Measurements from ENCODE around the gene DESI1. TPM values are rescaled to one million over a fixed set of nuclear protein-coding genes. Genes with fewer than 3 reads are reported as not detected.

Gene DESI1
- total and polyA plus RNA-seq, 2 of the 13 experiments (the other 11 are each of a cell fraction or from before 2014, with no cell fraction given) = 21.6 to 29.2 TPM

GRCh38 chr22:41621099-41621910, 462 bp upstream of the DESI1 start, which contains the start of gene XRCC6 (continued):
- no peak for TF ChIP-seq FOXP4 (CRISPR knock-in tag; IDR thresholded peaks at IDR 0.05)
- TF ChIP-seq IRF9 (CRISPR knock-in tag; IDR thresholded peaks at IDR 0.05; ENCODE audit: borderline replicate concordance) = peak; percentile 93
- no peak; the same call in 1 of the 2 replicates for TF ChIP-seq ZNF563 (CRISPR knock-in tag; IDR thresholded peaks at IDR 0.05)
- peak; percentile 47 to 77; a peak in 1 of 4 replicates for TF ChIP-seq KLF16 (CRISPR knock-in tag; IDR thresholded peaks at IDR 0.05)
- no peak for TF ChIP-seq FOSL1 (CRISPR knock-in tag; IDR thresholded peaks at IDR 0.05; ENCODE audit: borderline replicate concordance)
- no peak for TF ChIP-seq PHF21A (CRISPR knock-in tag; IDR thresholded peaks at IDR 0.05)
- no peak for TF ChIP-seq SKIL (CRISPR knock-in tag; IDR thresholded peaks at IDR 0.05; ENCODE audit: borderline replicate concordance)
- TF ChIP-seq ZNF205 (CRISPR knock-in tag; IDR thresholded peaks at IDR 0.05) = 0 out of 2 replicates have a peak, but pooled peaks have one; percentile 8
- TF ChIP-seq ZNF367 (CRISPR knock-in tag; IDR thresholded peaks at IDR 0.05; ENCODE audit: borderline replicate concordance) = no peak
- TF ChIP-seq RNF219 (CRISPR knock-in tag; IDR thresholded peaks at IDR 0.05) = no peak
- no peak; the same call in 1 of the 2 replicates for TF ChIP-seq ZSCAN20 (CRISPR knock-in tag; IDR thresholded peaks at IDR 0.05; ENCODE audit: borderline replicate concordance)
- TF ChIP-seq PLRG1 (conservative IDR thresholded peaks at IDR 0.05) = no peak
- no peak for TF ChIP-seq RFX1 (IDR thresholded peaks at IDR 0.05)
- TF ChIP-seq DNMT1 (CRISPR knock-in tag; IDR thresholded peaks at IDR 0.05) = peak; percentile 76
- TF ChIP-seq MXI1 (IDR thresholded peaks at IDR 0.05; ENCODE audit: borderline replicate concordance, low read depth, low read length) = peak; percentile 58; the same call in 1 of the 3 replicates
- TF ChIP-seq ATM (IDR thresholded peaks at IDR 0.05; ENCODE audit: borderline replicate concordance) = no peak
- no peak for TF ChIP-seq ZNF296 (CRISPR knock-in tag; conservative IDR thresholded peaks at IDR 0.05)
- TF ChIP-seq MED1 (CRISPR knock-in tag; IDR thresholded peaks at IDR 0.05) = peak; percentile 10; the same call in 1 of the 2 replicates
- TF ChIP-seq MLLT10 (CRISPR knock-in tag; IDR thresholded peaks at IDR 0.05) = no peak
- peak; percentile 82 for TF ChIP-seq YY1 (IDR thresholded peaks at IDR 0.05; ENCODE audit: insufficient read depth, insufficient replicate concordance, low read depth, low read length)
- peak; percentile 70; the same call in 1 of the 2 replicates for TF ChIP-seq ZNF235 (CRISPR knock-in tag; IDR thresholded peaks at IDR 0.05; ENCODE audit: borderline replicate concordance)
- 0 out of 2 replicates have a peak, but pooled peaks have one; percentile 5 for TF ChIP-seq PAX8 (CRISPR knock-in tag; IDR thresholded peaks at IDR 0.05; ENCODE audit: borderline replicate concordance)
- peak; percentile 26; the same call in 1 of the 2 replicates for TF ChIP-seq SATB2 (CRISPR knock-in tag; IDR thresholded peaks at IDR 0.05)

All from HepG2 (cell line).